LNCaP clone FGC (cell line): ENCODE measurements around the gene IFIT3.
"Not testable (repeated sequence)": the region's sequence is repeated elsewhere in the genome, so short reads cannot be mapped to it uniquely, and the experiment has no call there.

Experiments used
- DNase-seq: peaks from one replicate; pipeline ENCODE4 v3.0.0-alpha.2; 2011; ENCODE audit warnings: low read depth
- H3K4me3 ChIP-seq: 2 replicates; pipeline ENCODE4 v1.5.1; 2011; ENCODE audit warnings: mild to moderate bottlenecking, low read depth, low read length, control low read depth
- CTCF ChIP-seq: IDR thresholded peaks from 2 replicates; pipeline ENCODE4 v1.5.1; 2012; ENCODE audit warnings: mild to moderate bottlenecking; ENCODE audit not compliant: control insufficient read depth, insufficient read depth; ENCODE audit errors: extremely low read depth

IFIT3 gene

GRCh38 chr10:89308736-89309135 lies 19.1 kb upstream of the IFIT3 start:
- TF ChIP-seq CTCF, result no peak
- H3K4me3 ChIP-seq, result no peak overlapping the region
- DNase-seq, result no peak

GRCh38 chr10:89309156-89310055 lies 18.4 kb upstream of the IFIT3 start:
- TF ChIP-seq CTCF, result no peak
- no peak overlapping the region for H3K4me3 ChIP-seq
- no peak for DNase-seq

- no peak overlapping the region for H3K4me3 ChIP-seq
- no peak for DNase-seq
- no peak for TF ChIP-seq CTCF
Measured at GRCh38 chr10:89310056-89310893, 17.5 kb upstream of the IFIT3 start.

GRCh38 chr10:89312973-89313372 lies 14.8 kb upstream of the IFIT3 start:
- DNase-seq, result no peak
- TF ChIP-seq CTCF, result no peak
- H3K4me3 ChIP-seq, result no peak overlapping the region

GRCh38 chr10:89314676-89315075 lies 13.1 kb upstream of the IFIT3 start:
- no peak for TF ChIP-seq CTCF
- DNase-seq, result no peak
- H3K4me3 ChIP-seq, result no peak overlapping the region

- DNase-seq, H3K4me3 ChIP-seq: not testable (repeated sequence)
Measured at GRCh38 chr10:89318047-89318446, 9.8 kb upstream of the IFIT3 start.

GRCh38 chr10:89325081-89325480 lies 2.7 kb upstream of the IFIT3 start:
- not testable (repeated sequence) for H3K4me3 ChIP-seq, DNase-seq

GRCh38 chr10:89325856-89326255 lies 1.9 kb upstream of the IFIT3 start:
- DNase-seq, H3K4me3 ChIP-seq: not testable (repeated sequence)
